CD14-positive monocyte (primary cell): Measurements from ENCODE around the gene TYROBP. TPM values are rescaled to one million over a fixed set of nuclear protein-coding genes. Genes with fewer than 3 reads are reported as not detected.
"Not testable (repeated sequence)": the region's sequence is repeated elsewhere in the genome, so short reads cannot be mapped to it uniquely, and the experiment has no call there.

ENCODE experiments used
- DNase-seq, 3 donors: peaks; one replicate each; pipeline ENCODE4 v3.0.0-alpha.2; 2011 to 2022
- H2AFZ ChIP-seq: 2 replicates; pipeline ENCODE4 v1.6.0; 2012; ENCODE audit warnings: mild to moderate bottlenecking, low read depth, low read length, inconsistent platforms; ENCODE audit not compliant: insufficient read depth, poor library complexity, severe bottlenecking
- H3K27ac ChIP-seq, 2 donors: 1 replicate in 1 of 2; 2 replicates in 1 of 2; pipeline ENCODE4 v1.5.1; 2012 to 2013; ENCODE audit warnings: low read length in 2 of 2, control low read depth in 1 of 2, inconsistent platforms in 1 of 2, low read depth in 1 of 2, mild to moderate bottlenecking in 1 of 2
- H3K27me3 ChIP-seq, 2 donors: one replicate each; pipeline versions ENCODE4 v1.6.0 to v1.6.1; 2011 to 2013; ENCODE audit warnings: low read length in 2 of 2; ENCODE audit not compliant: control insufficient read depth in 2 of 2, insufficient read depth in 2 of 2
- H3K36me3 ChIP-seq, 2 donors: replicated peaks in 1 of 2; 1 replicate in 1 of 2; 2 replicates in 1 of 2; pipeline versions ENCODE4 v1.5.1 to v1.6.1; 2012 to 2013; ENCODE audit warnings: low read length in 2 of 2, control low read depth in 1 of 2, inconsistent platforms in 1 of 2, mild to moderate bottlenecking in 1 of 2; ENCODE audit not compliant: insufficient read depth in 2 of 2, control insufficient read depth in 1 of 2
- H3K4me1 ChIP-seq, 2 donors: 1 replicate in 1 of 2; 2 replicates in 1 of 2; pipeline versions ENCODE4 v1.5.1 to v1.6.1; 2012 to 2013; ENCODE audit warnings: low read length in 2 of 2, control low read depth in 1 of 2, inconsistent platforms in 1 of 2, mild to moderate bottlenecking in 1 of 2, moderate library complexity in 1 of 2; ENCODE audit not compliant: insufficient read depth in 2 of 2, control insufficient read depth in 1 of 2
- H3K4me2 ChIP-seq: replicated peaks from 2 replicates; pipeline ENCODE3; 2012; ENCODE audit warnings: low read length, moderate library complexity, mild to moderate bottlenecking; ENCODE audit not compliant: poor library complexity, severe bottlenecking; ENCODE audit errors: extremely low read depth
- H3K4me3 ChIP-seq, 3 experiments: fragments of 200-600 bp in 1 of 3; sonication (generic) in 1 of 3; replicated peaks in 1 of 3; 1 replicate in 2 of 3; 2 replicates in 1 of 3; pipeline ENCODE4 v1.5.1; 2011 to 2013; ENCODE audit warnings: low read length in 3 of 3, mild to moderate bottlenecking in 3 of 3, control low read depth in 2 of 3, low read depth in 2 of 3, inconsistent platforms in 1 of 3, moderate library complexity in 1 of 3
- H3K79me2 ChIP-seq: 2 replicates; pipeline ENCODE4 v1.6.0; 2012; ENCODE audit warnings: mild to moderate bottlenecking, control low read depth, inconsistent platforms, low read length, moderate library complexity; ENCODE audit not compliant: insufficient read depth
- H3K9ac ChIP-seq: 2 replicates; pipeline ENCODE4 v1.6.0; 2017; ENCODE audit warnings: low read length, mild to moderate bottlenecking; ENCODE audit not compliant: insufficient read depth, poor library complexity, severe bottlenecking
- H3K9me3 ChIP-seq, 2 donors: replicated peaks in 1 of 2; 1 replicate in 1 of 2; 2 replicates in 1 of 2; pipeline versions ENCODE4 v1.5.1 to v1.6.1; 2012 to 2013; ENCODE audit warnings: low read length in 2 of 2, control low read depth in 1 of 2; ENCODE audit not compliant: control insufficient read depth in 1 of 2, insufficient read depth in 1 of 2
- H4K20me1 ChIP-seq: 2 replicates; pipeline ENCODE4 v1.6.0; 2012; ENCODE audit warnings: mild to moderate bottlenecking, low read length, control low read depth, moderate library complexity; ENCODE audit not compliant: insufficient read depth
- H3K27ac Mint-ChIP-seq, 7 donors: one replicate each; pipeline ENCODE4 v1.8.0; 2020; ENCODE audit warnings: mild to moderate bottlenecking in 7 of 7, mixed read lengths in 7 of 7, moderate library complexity in 6 of 7, inconsistent platforms in 2 of 7
- H3K27me3 Mint-ChIP-seq, 3 donors: one replicate each; pipeline ENCODE4 v1.8.0; 2021 to 2022; ENCODE audit warnings: low read depth in 3 of 3, mild to moderate bottlenecking in 3 of 3, mixed read lengths in 3 of 3, moderate library complexity in 3 of 3, inconsistent platforms in 1 of 3
- H3K36me3 Mint-ChIP-seq, 2 donors: one replicate each; pipeline ENCODE4 v1.8.0; 2020; ENCODE audit warnings: mixed read lengths in 2 of 2, inconsistent platforms in 1 of 2, mild to moderate bottlenecking in 1 of 2
- H3K4me1 Mint-ChIP-seq: one replicate; pipeline ENCODE4 v1.8.0; 2020; ENCODE audit warnings: mild to moderate bottlenecking, mixed read lengths
- H3K4me3 Mint-ChIP-seq, 2 donors: one replicate each; pipeline ENCODE4 v1.8.0; 2020; ENCODE audit warnings: mild to moderate bottlenecking in 2 of 2, mixed read lengths in 2 of 2, moderate library complexity in 1 of 2
- H3K9me3 Mint-ChIP-seq, 7 donors: one replicate each; pipeline ENCODE4 v1.8.0; 2020 to 2022; ENCODE audit warnings: mixed read lengths in 7 of 7, mild to moderate bottlenecking in 6 of 7, moderate library complexity in 6 of 7, inconsistent platforms in 2 of 7
- WGBS: methylation state at CpG from one replicate; pipeline ENCODE4 v1.1.5; 2013; ENCODE audit warnings: missing lambda C conversion rate; ENCODE audit not compliant: insufficient coverage; 5-methylcytosine and 5-hydroxymethylcytosine counted together
- intact Hi-C, 2 donors: fragments of 100-400 bp; cut with micrococcal nuclease; formaldehyde crosslinking; loops; one replicate each; pipeline versions ENCODE4 v1.15.0 to v1.15.1; 2023
- polyA minus RNA-seq: library from RNA; depleted of rRNA, polyadenylated mRNA; stranded (reverse); fragments of >200 nt; gene quantifications from 2 replicates; pipeline ENCODE4 v1.2.3, GENCODE V29; 2012
- polyA plus RNA-seq, 3 donors: library from polyadenylated mRNA; depleted of rRNA in 1 of 3; unstranded in 2 of 3; stranded (reverse) in 1 of 3; fragments of 300-500 nt in 2 of 3; fragments of >200 nt in 1 of 3; fragmentation: Illumina TruSeq in 2 of 3; gene quantifications; 1 replicate in 2 of 3; 2 replicates in 1 of 3; pipeline ENCODE4 v1.2.3, GENCODE V29; 2012 to 2021
- total RNA-seq, 12 experiments: library from RNA in 1 of 12; stranded (reverse) in 1 of 12; fragments of 120-200 nt in 1 of 12; gene quantifications; one replicate each; pipeline ENCODE4 v1.2.4 and lab custom pipeline; 2013 to 2026; ENCODE audit warnings: mixed read lengths in 6 of 12, inconsistent platforms in 1 of 12
- TF ChIP-seq, protein P1 (sequence below): fragments of 200-600 bp; IDR thresholded peaks from one replicate; pipeline ENCODE4 v1.8.0; 2022; ENCODE audit warnings: antibody characterized with exemption, mild to moderate bottlenecking

The TYROBP gene
- total RNA-seq (2013) = 1,911 TPM
- polyA plus RNA-seq = 1,000 to 10,000 TPM; 3,224 to 6,141 (median 5,182) TPM
- polyA minus RNA-seq = 1,599 and 2,179 TPM in 2 replicates
- total RNA-seq (lab: John Stamatoyannopoulos, UW) = 91.9 to 468 (median 234) reads per million in 11 experiments

DNA sequence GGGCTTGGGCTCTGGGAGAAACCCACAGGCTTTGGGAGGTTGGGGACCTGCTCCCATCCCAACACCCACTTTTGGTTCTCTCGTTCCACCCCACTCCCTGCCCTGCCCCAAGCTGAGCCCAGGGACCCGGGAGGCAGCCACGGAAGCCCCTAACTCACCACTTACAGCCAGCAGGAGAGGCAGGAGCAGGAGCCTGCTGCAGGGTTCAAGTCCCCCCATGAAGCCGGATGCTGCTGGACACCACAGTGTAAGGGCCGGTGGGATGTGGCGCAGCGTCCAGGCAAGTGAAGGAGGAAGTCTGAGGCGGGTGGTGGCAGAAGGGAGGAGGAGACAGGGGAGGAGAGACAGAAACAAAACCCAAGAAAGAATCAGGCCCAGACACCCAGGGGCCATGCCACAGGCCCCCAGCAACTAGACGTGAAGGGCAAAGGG is at the start of gene TYROBP:
Gene TYROBP (minus strand): TSS at position 286 of the 432 bp plus-strand sequence. CDS start 67 bp downstream, at position 219.
- Mint-ChIP-seq H3K27me3 (peaks cover 0 to 9% (median 0%) of the 10 kb centered on the region in 3 donors), H3K36me3 (peaks cover 33 to 41% of the 10 kb centered on the region in 2 donors), H3K9me3 (peaks cover 0 to 1% (median 0%) of the 10 kb centered on the region in 7 donors), H3K4me3 (peak within 1 kb of the TSS; percentile 95 to 97), H3K4me1 (peaks cover 71% of the 10 kb centered on the region), H3K27ac (peak within 1 kb of the TSS; percentile 96 to 100 (median 100))
- H3K9me3 ChIP-seq = no peaks in the 10 kb centered on the region
- DNase-seq = peak; percentile 55 to 68 (median 57)
- 13% methylated on average over 8 of the region's 9 CpGs for WGBS
- H2AFZ ChIP-seq = no peak within 1 kb of the TSS
- H3K27ac ChIP-seq = peak within 1 kb of the TSS; percentile 97 to 98
- peak within 1 kb of the TSS; percentile 51 to 99 (median 97) for H3K4me3 ChIP-seq
- H3K9ac ChIP-seq = peak within 1 kb of the TSS; percentile 82
- TF ChIP-seq, protein P1, sequence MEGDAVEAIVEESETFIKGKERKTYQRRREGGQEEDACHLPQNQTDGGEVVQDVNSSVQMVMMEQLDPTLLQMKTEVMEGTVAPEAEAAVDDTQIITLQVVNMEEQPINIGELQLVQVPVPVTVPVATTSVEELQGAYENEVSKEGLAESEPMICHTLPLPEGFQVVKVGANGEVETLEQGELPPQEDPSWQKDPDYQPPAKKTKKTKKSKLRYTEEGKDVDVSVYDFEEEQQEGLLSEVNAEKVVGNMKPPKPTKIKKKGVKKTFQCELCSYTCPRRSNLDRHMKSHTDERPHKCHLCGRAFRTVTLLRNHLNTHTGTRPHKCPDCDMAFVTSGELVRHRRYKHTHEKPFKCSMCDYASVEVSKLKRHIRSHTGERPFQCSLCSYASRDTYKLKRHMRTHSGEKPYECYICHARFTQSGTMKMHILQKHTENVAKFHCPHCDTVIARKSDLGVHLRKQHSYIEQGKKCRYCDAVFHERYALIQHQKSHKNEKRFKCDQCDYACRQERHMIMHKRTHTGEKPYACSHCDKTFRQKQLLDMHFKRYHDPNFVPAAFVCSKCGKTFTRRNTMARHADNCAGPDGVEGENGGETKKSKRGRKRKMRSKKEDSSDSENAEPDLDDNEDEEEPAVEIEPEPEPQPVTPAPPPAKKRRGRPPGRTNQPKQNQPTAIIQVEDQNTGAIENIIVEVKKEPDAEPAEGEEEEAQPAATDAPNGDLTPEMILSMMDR = no peak
- intact Hi-C loops = loop anchor here in 1 of 2 donors (10.0 kb wide), 4 partner anchors 147 to 463 kb away; partner anchors contain the start of genes FFAR2, IGFLR1, LIN37 and OVOL3
- H3K36me3 ChIP-seq = peaks cover 18 to 21% of the 10 kb centered on the region in 2 donors
- H3K27me3 ChIP-seq = no peaks in the 10 kb centered on the region
- no peaks in the 10 kb centered on the region for H4K20me1 ChIP-seq
- H3K4me2 ChIP-seq = peak within 1 kb of the TSS; percentile 100
- H3K4me1 ChIP-seq = peaks cover 86 to 99% of the 10 kb centered on the region in 2 donors
- H3K79me2 ChIP-seq = peaks cover 57% of the 10 kb centered on the region

DNA sequence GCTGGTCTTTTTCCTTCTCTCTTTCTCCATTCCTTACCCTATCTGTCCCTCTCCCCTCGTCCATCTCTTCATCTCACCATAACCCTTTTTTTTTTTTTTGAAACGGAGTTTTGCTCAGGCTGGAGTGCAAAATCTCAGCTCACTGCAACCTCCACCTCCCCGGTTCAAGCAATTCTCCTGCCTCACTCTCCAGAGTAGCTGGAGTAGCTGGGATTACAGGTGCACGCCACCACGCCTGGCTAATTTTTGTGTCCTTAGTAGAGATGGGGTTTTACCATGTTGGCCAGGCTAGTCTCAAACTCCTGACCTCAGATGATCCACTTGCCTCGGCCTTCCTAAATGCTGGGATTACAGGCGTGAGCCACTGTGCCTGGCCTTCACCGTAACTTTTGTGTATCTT is 49.3 kb upstream of the TYROBP start:
- H2AFZ ChIP-seq, H4K20me1 ChIP-seq, H3K79me2 ChIP-seq, H3K4me3 ChIP-seq, H3K9me3 ChIP-seq, H3K27ac ChIP-seq, H3K36me3 Mint-ChIP-seq, H3K36me3 ChIP-seq, H3K9ac ChIP-seq, intact Hi-C loops, H3K4me2 ChIP-seq, H3K27ac Mint-ChIP-seq, DNase-seq: not testable (repeated sequence)
- 84% methylated on average over 5 of the region's 8 CpGs for WGBS
- peak overlapping the region in 1 of 2 donors; percentile 61 for H3K4me3 Mint-ChIP-seq
- peaks cover 5 to 30% (median 17%) of the 10 kb centered on the region in 7 donors for H3K9me3 Mint-ChIP-seq
- peaks cover 35 to 51% (median 47%) of the 10 kb centered on the region in 3 donors for H3K27me3 Mint-ChIP-seq
- peaks cover 16 to 28% of the 10 kb centered on the region in 2 donors for H3K4me1 ChIP-seq
- peaks cover 28% of the 10 kb centered on the region for H3K4me1 Mint-ChIP-seq
- peaks cover 18 to 38% of the 10 kb centered on the region in 2 donors for H3K27me3 ChIP-seq
